GM18909 (cell line): Measurements from ENCODE around the gene AP3B1.

Experiments used
- ATAC-seq: cut with Tn5 transposase; IDR thresholded peaks from one replicate; pipeline ENCODE4 v1.9.1; 2021; ENCODE audit warnings: mild to moderate bottlenecking; ENCODE audit not compliant: unreplicated experiment, poor library complexity

AP3B1 gene

GRCh38 chr5:78294248-78295034 is at the start of gene AP3B1:
TSS of gene AP3B1 (minus strand) at chr5:78294698. CDS start at chr5:78294579, 119 bp downstream.
- ATAC-seq = peak; percentile 92

- no peak for ATAC-seq
Measured at GRCh38 chr5:78341440-78341839, 46.9 kb upstream of the AP3B1 start.

- ATAC-seq = no peak
Measured at GRCh38 chr5:78339617-78340436, 45.3 kb upstream of the AP3B1 start.

- ATAC-seq = no peak
Measured at GRCh38 chr5:78336698-78337097, 42.2 kb upstream of the AP3B1 start.

GRCh38 chr5:78335976-78336375 is 41.5 kb upstream of the AP3B1 start:
- ATAC-seq = no peak

- ATAC-seq = no peak
Measured at GRCh38 chr5:78334811-78335210, 40.3 kb upstream of the AP3B1 start.

- no peak for ATAC-seq
Measured at GRCh38 chr5:78331523-78332080, 37.1 kb upstream of the AP3B1 start.

- ATAC-seq = no peak
Measured at GRCh38 chr5:78328585-78329173, 34.2 kb upstream of the AP3B1 start.

- no peak for ATAC-seq
Measured at GRCh38 chr5:78327761-78328510, 33.4 kb upstream of the AP3B1 start.

- ATAC-seq = no peak
Measured at GRCh38 chr5:78326930-78327329, 32.4 kb upstream of the AP3B1 start.

- no peak for ATAC-seq
Measured at GRCh38 chr5:78323241-78323640, 28.7 kb upstream of the AP3B1 start.

GRCh38 chr5:78320401-78320800 is 25.9 kb upstream of the AP3B1 start:
- ATAC-seq = no peak

GRCh38 chr5:78318337-78318736 is 23.8 kb upstream of the AP3B1 start:
- ATAC-seq = no peak

- ATAC-seq = no peak
Measured at GRCh38 chr5:78317515-78317914, 23.0 kb upstream of the AP3B1 start.

GRCh38 chr5:78308703-78309102 is 14.2 kb upstream of the AP3B1 start:
- ATAC-seq = no peak

- ATAC-seq = no peak
Measured at GRCh38 chr5:78300464-78301045, 6.1 kb upstream of the AP3B1 start.

- peak; percentile 29 for ATAC-seq
Measured at GRCh38 chr5:78295035-78295961, 800 bp upstream of the AP3B1 start.

GRCh38 chr5:78293851-78294247 is 649 bp downstream of the AP3B1 start:
- ATAC-seq = no peak

- no peak for ATAC-seq
Measured at GRCh38 chr5:78291687-78292086, 2.8 kb downstream of the AP3B1 start.
